Spleen (tissue), 11 donors: ENCODE measurements around the gene TMEM134. TPM values are rescaled to one million over a fixed set of nuclear protein-coding genes. Genes with fewer than 3 reads are reported as not detected.

Experiments used
- DNase-seq: peaks from one replicate; pipeline ENCODE4 v3.0.0-alpha.2; 2020
- H3K27ac ChIP-seq, 8 donors: fragments of 200-600 bp; sonication (generic) in 7 of 8; 1 replicate in 4 of 8; 2 replicates in 4 of 8; pipeline versions ENCODE4 v1.5.0 to v1.8.0; 2016 to 2021; ENCODE audit warnings: inconsistent platforms in 4 of 8, mild to moderate bottlenecking in 4 of 8, moderate library complexity in 1 of 8
- H3K27me3 ChIP-seq, 7 donors: fragments of 200-600 bp; sonication (generic) in 6 of 7; replicated peaks in 1 of 7; 1 replicate in 4 of 7; 2 replicates in 3 of 7; pipeline versions ENCODE4 v1.5.0 to v1.8.0; 2016 to 2021; ENCODE audit warnings: inconsistent platforms in 3 of 7, mild to moderate bottlenecking in 1 of 7
- H3K36me3 ChIP-seq, 6 donors: fragments of 200-600 bp; sonication (generic) in 5 of 6; 1 replicate in 4 of 6; 2 replicates in 2 of 6; pipeline versions ENCODE4 v1.5.0 to v1.8.0; 2016 to 2021; ENCODE audit warnings: inconsistent platforms in 2 of 6
- H3K4me1 ChIP-seq, 6 donors: fragments of 200-600 bp; sonication (generic) in 5 of 6; 1 replicate in 3 of 6; 2 replicates in 3 of 6; pipeline versions ENCODE4 v1.5.0 to v1.8.0; 2016 to 2021; ENCODE audit warnings: inconsistent platforms in 3 of 6
- H3K4me3 ChIP-seq, 8 donors: fragments of 200-600 bp; sonication (generic) in 7 of 8; 1 replicate in 4 of 8; 2 replicates in 4 of 8; pipeline versions ENCODE4 v1.5.0 to v1.8.0; 2016 to 2021; ENCODE audit warnings: inconsistent platforms in 4 of 8, mild to moderate bottlenecking in 4 of 8, moderate library complexity in 2 of 8
- H3K9me3 ChIP-seq, 8 donors: fragments of 200-600 bp; sonication (generic) in 7 of 8; 1 replicate in 4 of 8; 2 replicates in 4 of 8; pipeline versions ENCODE4 v1.5.0 to v1.8.0; 2016 to 2021; ENCODE audit warnings: inconsistent platforms in 4 of 8
- CTCF ChIP-seq, 11 experiments: fragments of 200-600 bp in 7 of 11; fragments of 450-650 bp in 4 of 11; sonication (generic) in 4 of 11; IDR thresholded peaks in 8 of 11; conservative IDR thresholded peaks in 3 of 11; 1 replicate in 7 of 11; 2 replicates in 4 of 11; pipeline versions ENCODE4 v1.4.0 to v1.8.0; 2016 to 2021; ENCODE audit warnings: antibody characterized with exemption in 11 of 11, inconsistent platforms in 4 of 11, mild to moderate bottlenecking in 1 of 11
- POLR2A ChIP-seq, 3 donors: fragments of 450-650 bp; IDR thresholded peaks; one replicate each; pipeline ENCODE4 v1.5.1; 2017; ENCODE audit warnings: antibody characterized with exemption in 3 of 3, mild to moderate bottlenecking in 1 of 3
- POLR2AphosphoS5 ChIP-seq, 3 donors: sonication (generic); formaldehyde crosslinking; IDR thresholded peaks; one replicate each; pipeline ENCODE4 v1.5.1; 2017; ENCODE audit warnings: antibody characterized with exemption in 3 of 3
- WGBS, 5 donors: extraction: QIAGEN DNeasy Blood & Tissue Kit in 3 of 5; methylation state at CpG; one replicate each; pipeline versions ENCODE4 v1.1.5 to v1.1.7; 2013 to 2018; 5-methylcytosine and 5-hydroxymethylcytosine counted together
- intact Hi-C: fragments of 100-400 bp; cut with DNase I; formaldehyde crosslinking; loops from one replicate; pipeline ENCODE4 v1.15.0; 2023; ENCODE audit warnings: low total_unique reads
- polyA plus RNA-seq, 3 donors: library from polyadenylated mRNA; stranded (reverse); fragments of 200-250 nt; gene quantifications; one replicate each; pipeline ENCODE4 v1.2.1, GENCODE V29; 2013
- total RNA-seq, 7 donors: library from RNA; depleted of rRNA in 3 of 7; stranded (reverse); fragments of >200 nt in 3 of 7; fragmentation: NEBNext Ultra II Directional in 4 of 7; extraction: Animal tissue kit (Norgen Biotek cat#: 25700) in 4 of 7; gene quantifications; one replicate each; pipeline versions ENCODE4 v1.1.0 to v1.2.1, GENCODE V29; 2016 to 2021
- donor health status: healthy with polysubstance abuse.
- donor health status: DM: no; HTN: no; CAD: no; lungs with moderate emphysema.
- donor health status: DM: no; HTN: no; CAD: no.
- donor health status: Bipolar disorder and iron deficiency.
- donor health status: healthy.
- donor health status: DM: no; HTN: no; CAD: no.
- donor health status: DM: yes; HTN: yes; CAD: no.

The TMEM134 gene
- total and polyA plus RNA-seq, 10 donors: 48.5 to 192 (median 94.8) TPM

GRCh38 chr11:67458266-67458665 lies 10.8 kb downstream of the TMEM134 start:
- Histone ChIP-seq H3K27ac (peak overlapping the region in 5 of 8 donors; percentile 48 to 90 (median 84)), H3K4me3 (no peak overlapping the region), H3K9me3 (no peaks in the 10 kb centered on the region), H3K4me1 (peaks cover 0 to 88% (median 10%) of the 10 kb centered on the region in 6 donors), H3K27me3 (no peaks in the 10 kb centered on the region), H3K36me3 (no peaks in the 10 kb centered on the region)
- no peak for TF ChIP-seq POLR2A (IDR thresholded peaks at IDR 0.05)
- no peak for TF ChIP-seq CTCF (IDR thresholded peaks at IDR 0.05 in 8 of 11, conservative IDR thresholded peaks at IDR 0.05 in 3 of 11)
- no peak for TF ChIP-seq POLR2AphosphoS5 (IDR thresholded peaks at IDR 0.05)
- 89 to 96% (median 95%) methylated on average over 17 to 19 of the region's 19 CpGs for whole genome bisulfite sequencing, 5 donors
- no peak for DNase-seq
- intact Hi-C loops: no loop called here

GRCh38 chr11:67457453-67457852 lies 11.6 kb downstream of the TMEM134 start:
- no peak for DNase-seq
- TF ChIP-seq POLR2A (IDR thresholded peaks at IDR 0.05) (no peak), CTCF (IDR thresholded peaks at IDR 0.05 in 8 of 11, conservative IDR thresholded peaks at IDR 0.05 in 3 of 11) (no peak), POLR2AphosphoS5 (IDR thresholded peaks at IDR 0.05) (peak in 1 of 3 donors; percentile 31)
- WGBS, 5 donors: 90 to 99% (median 93%) methylated on average over 9 to 12 of the region's 12 CpGs

GRCh38 chr11:67456068-67456705 lies 12.9 kb downstream of the TMEM134 start:
- Histone ChIP-seq H3K36me3 (no peaks in the 10 kb centered on the region), H3K4me1 (peaks cover 0 to 90% (median 30%) of the 10 kb centered on the region in 6 donors), H3K27me3 (no peaks in the 10 kb centered on the region), H3K4me3 (no peak overlapping the region), H3K27ac (no peak overlapping the region), H3K9me3 (no peaks in the 10 kb centered on the region)
- intact Hi-C loops: no loop called here
- WGBS, 5 donors: 75 to 92% (median 83%) methylated on average over 15 to 25 of the region's 25 CpGs
- DNase-seq: no peak
- no peak for TF ChIP-seq POLR2A (IDR thresholded peaks at IDR 0.05)
- peak in 1 of 3 donors; percentile 16 for TF ChIP-seq POLR2AphosphoS5 (IDR thresholded peaks at IDR 0.05)
- TF ChIP-seq CTCF (IDR thresholded peaks at IDR 0.05 in 8 of 11, conservative IDR thresholded peaks at IDR 0.05 in 3 of 11): no peak

More at GRCh38 chr11:67457453-67457852, 11.6 kb downstream of the TMEM134 start:
- Histone ChIP-seq H3K27me3 (no peaks in the 10 kb centered on the region), H3K4me3 (no peak overlapping the region), H3K27ac (peak overlapping the region in 1 of 8 donors; percentile 88), H3K4me1 (peaks cover 0 to 88% (median 18%) of the 10 kb centered on the region in 6 donors), H3K9me3 (no peaks in the 10 kb centered on the region), H3K36me3 (no peaks in the 10 kb centered on the region)
- intact Hi-C loops: no loop called here

GRCh38 chr11:67455054-67455453 lies 14.0 kb downstream of the TMEM134 start, which contains the start of gene CABP4:
Gene CABP4 (plus strand): TSS chr11:67455354. CDS start chr11:67455424, 70 bp downstream.
- H3K4me3 ChIP-seq: no peak within 1 kb of the TSS
- no peak within 1 kb of the TSS for H3K27ac ChIP-seq
- intact Hi-C loops: no loop called here
- WGBS, 5 donors: 85 to 98% (median 93%) methylated on average over 2 to 3 of the region's 3 CpGs
- peaks cover 3 to 90% (median 41%) of the 10 kb centered on the region in 6 donors for H3K4me1 ChIP-seq
- H3K36me3 ChIP-seq: no peaks in the 10 kb centered on the region
- no peaks in the 10 kb centered on the region for H3K27me3 ChIP-seq
- TF ChIP-seq CTCF (IDR thresholded peaks at IDR 0.05 in 8 of 11, conservative IDR thresholded peaks at IDR 0.05 in 3 of 11) (no peak), POLR2AphosphoS5 (IDR thresholded peaks at IDR 0.05) (no peak)
- no peaks in the 10 kb centered on the region for H3K9me3 ChIP-seq
- no peak for DNase-seq
